Endothelial cell of umbilical vein (primary cell): ENCODE results near the gene PAGE4.

Source experiments
- CTCF ChIP-seq, 2 donors: IDR thresholded peaks; 1 replicate in 1 of 2; 2 replicates in 1 of 2; pipeline ENCODE4 v1.5.1; 2011; ENCODE audit warnings: low read length in 2 of 2, mild to moderate bottlenecking in 2 of 2, moderate library complexity in 2 of 2, control low read depth in 1 of 2, inconsistent platforms in 1 of 2, low read depth in 1 of 2; ENCODE audit not compliant: insufficient read depth in 1 of 2; ENCODE audit errors: extremely low read depth in 1 of 2
- EZH2 ChIP-seq: IDR thresholded peaks from 2 replicates; pipeline ENCODE4 v1.6.1; 2012; ENCODE audit warnings: borderline replicate concordance, low read depth, mild to moderate bottlenecking, moderate library complexity, low read length, inconsistent platforms; ENCODE audit not compliant: severe bottlenecking
- GATA2 ChIP-seq: IDR thresholded peaks from 2 replicates; pipeline ENCODE4 v1.7.0; 2011; ENCODE audit warnings: low read depth, mild to moderate bottlenecking, moderate library complexity, mixed read lengths, low read length; ENCODE audit not compliant: insufficient read length, insufficient read depth
- JUN ChIP-seq: IDR thresholded peaks from 2 replicates; pipeline ENCODE4 v1.6.1; 2011; ENCODE audit warnings: borderline replicate concordance, low read depth; ENCODE audit not compliant: insufficient read length, insufficient read depth
- POLR2A ChIP-seq: IDR thresholded peaks from 2 replicates; pipeline ENCODE4 v1.6.1; 2012; ENCODE audit warnings: low read depth, mild to moderate bottlenecking, control low read depth, low read length
- POLR2AphosphoS5 ChIP-seq: IDR thresholded peaks from 2 replicates; pipeline ENCODE4 v1.6.1; 2012; ENCODE audit warnings: low read depth, mild to moderate bottlenecking, control low read depth, low read length, moderate library complexity; ENCODE audit not compliant: insufficient read depth

GRCh38 chrX:49876750-49877149 is 47.6 kb downstream of the PAGE4 start:
- TF ChIP-seq CTCF (IDR thresholded peaks at IDR 0.05; ENCODE audit: extremely low read depth in 1 of 2, insufficient read depth in 1 of 2, low read depth in 1 of 2, low read length in 2 of 2) (peak; percentile 23 to 33), POLR2AphosphoS5 (no peak), POLR2A (no peak), JUN (no peak), EZH2 (no peak), GATA2 (no peak)
